Measurements from ENCODE around the gene NIPSNAP3A.

The NIPSNAP3A gene

DNA sequence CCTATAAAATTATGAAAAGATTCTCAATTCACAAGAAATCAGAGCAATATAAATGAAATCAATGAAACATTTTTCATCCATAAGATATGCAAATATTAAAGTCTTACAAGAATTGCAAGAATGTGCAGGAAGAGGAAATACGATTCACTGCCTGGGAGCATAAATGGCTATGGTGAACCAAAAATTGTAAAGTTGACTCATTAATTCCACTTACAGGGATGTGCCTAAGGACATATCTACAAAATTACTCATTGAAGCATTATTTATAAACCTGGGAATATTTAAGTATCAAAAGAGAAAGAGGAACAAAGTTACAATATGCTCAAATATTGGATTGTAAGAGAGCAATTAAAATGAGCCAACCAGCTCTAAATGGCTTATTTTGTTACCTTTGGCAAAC, 6.9 kb upstream of the NIPSNAP3A start:
- TF ChIP-seq, protein P1, sequence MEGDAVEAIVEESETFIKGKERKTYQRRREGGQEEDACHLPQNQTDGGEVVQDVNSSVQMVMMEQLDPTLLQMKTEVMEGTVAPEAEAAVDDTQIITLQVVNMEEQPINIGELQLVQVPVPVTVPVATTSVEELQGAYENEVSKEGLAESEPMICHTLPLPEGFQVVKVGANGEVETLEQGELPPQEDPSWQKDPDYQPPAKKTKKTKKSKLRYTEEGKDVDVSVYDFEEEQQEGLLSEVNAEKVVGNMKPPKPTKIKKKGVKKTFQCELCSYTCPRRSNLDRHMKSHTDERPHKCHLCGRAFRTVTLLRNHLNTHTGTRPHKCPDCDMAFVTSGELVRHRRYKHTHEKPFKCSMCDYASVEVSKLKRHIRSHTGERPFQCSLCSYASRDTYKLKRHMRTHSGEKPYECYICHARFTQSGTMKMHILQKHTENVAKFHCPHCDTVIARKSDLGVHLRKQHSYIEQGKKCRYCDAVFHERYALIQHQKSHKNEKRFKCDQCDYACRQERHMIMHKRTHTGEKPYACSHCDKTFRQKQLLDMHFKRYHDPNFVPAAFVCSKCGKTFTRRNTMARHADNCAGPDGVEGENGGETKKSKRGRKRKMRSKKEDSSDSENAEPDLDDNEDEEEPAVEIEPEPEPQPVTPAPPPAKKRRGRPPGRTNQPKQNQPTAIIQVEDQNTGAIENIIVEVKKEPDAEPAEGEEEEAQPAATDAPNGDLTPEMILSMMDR (IDR thresholded peaks at IDR 0.05; ENCODE audit: low read depth, low read length) = no peak
- no peaks in the 10 kb centered on the region for H3K36me3 ChIP-seq
- H3K27me3 ChIP-seq = 0 out of 2 replicates have a peak, but pooled peaks cover 4% of the 10 kb centered on the region
- no peaks in the 10 kb centered on the region for H3K4me1 ChIP-seq
- H3K4me3 ChIP-seq (ENCODE audit: low read depth, low read length) = no peak overlapping the region
- H3K9me3 ChIP-seq = no peaks in the 10 kb centered on the region
- DNase-seq = no peak

DNA sequence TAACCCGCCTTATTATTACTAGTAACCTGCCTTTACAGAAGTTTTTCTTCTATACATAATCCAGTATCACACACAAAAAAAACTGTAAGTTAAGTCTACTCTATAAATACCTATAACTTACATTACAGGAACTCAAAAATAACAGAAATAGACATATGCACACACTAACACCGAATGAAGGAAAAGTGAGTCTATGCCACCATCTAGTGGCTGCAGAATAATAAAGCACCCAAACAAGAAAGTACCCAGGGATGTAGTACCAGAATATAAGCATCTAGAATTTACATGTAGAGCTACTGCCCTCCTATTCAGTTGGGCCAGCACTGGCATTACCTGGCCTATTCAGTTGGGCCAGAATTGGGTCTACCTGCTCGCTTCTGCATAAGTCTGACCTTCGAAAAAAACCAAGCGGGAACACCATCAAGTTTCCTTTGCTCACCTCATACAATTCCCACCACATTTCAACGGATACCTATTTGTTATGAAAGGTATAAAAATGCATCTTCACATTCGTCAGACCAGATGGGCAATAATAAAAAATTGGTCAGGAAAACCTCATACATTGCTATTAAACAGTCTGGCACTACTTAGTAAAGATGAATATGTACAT, 4.0 kb upstream of the NIPSNAP3A start:
- TF ChIP-seq, protein P1 (IDR thresholded peaks at IDR 0.05; ENCODE audit: low read depth, low read length) = peak; percentile 75
- Histone ChIP-seq H3K4me3 (ENCODE audit: low read depth, low read length) (no peak overlapping the region), H3K9me3 (no peaks in the 10 kb centered on the region), H3K27me3 (0 out of 2 replicates have a peak, but pooled peaks cover 4% of the 10 kb centered on the region), H3K36me3 (no peaks in the 10 kb centered on the region), H3K4me1 (no peaks in the 10 kb centered on the region)
- DNase-seq = peak; percentile 29

DNA sequence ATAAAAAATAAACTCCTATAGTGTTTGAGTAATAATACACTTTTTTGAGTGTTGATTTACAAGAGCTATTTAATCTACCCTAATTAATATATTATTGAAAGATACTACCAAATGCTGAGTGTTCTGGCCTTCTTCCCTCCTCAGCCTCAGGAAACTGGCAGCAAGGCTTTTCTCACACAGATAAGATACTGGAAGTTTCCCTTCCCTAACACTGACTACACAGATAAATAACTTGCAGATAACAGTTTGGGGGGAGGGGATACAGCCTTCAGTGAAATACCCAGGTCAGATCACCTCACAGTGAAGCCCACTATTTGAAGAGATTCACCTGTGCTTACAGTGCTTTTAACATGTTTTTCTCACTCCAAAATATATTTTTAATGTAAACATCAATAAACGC, 1.6 kb upstream of the NIPSNAP3A start:
- TF ChIP-seq, protein P1 (IDR thresholded peaks at IDR 0.05; ENCODE audit: low read depth, low read length) = no peak

DNA sequence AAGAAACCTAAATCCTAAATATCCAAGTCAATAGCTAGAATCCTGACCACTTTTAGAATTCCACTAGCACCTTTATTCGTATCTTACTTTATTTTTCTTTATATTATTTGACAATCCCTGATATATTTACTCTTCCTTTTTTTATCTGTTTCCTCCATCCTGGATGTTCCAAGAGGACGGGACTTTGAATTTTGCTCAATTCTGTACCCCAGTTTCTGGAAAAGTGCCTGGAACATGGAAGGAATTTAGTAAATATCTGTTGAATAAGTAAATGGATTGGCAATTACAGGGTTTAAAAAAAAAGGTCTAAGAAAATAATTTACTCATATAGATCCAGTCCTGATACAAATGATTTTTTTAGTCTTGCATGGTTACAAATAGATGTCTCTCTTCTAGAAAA, 1.2 kb upstream of the NIPSNAP3A start:
- no peak for DNase-seq
- no peaks in the 10 kb centered on the region for H3K27me3 ChIP-seq
- no peaks in the 10 kb centered on the region for H3K4me1 ChIP-seq
- H3K9me3 ChIP-seq = no peaks in the 10 kb centered on the region
- H3K4me3 ChIP-seq (ENCODE audit: low read depth, low read length) = no peak overlapping the region
- no peaks in the 10 kb centered on the region for H3K36me3 ChIP-seq
- TF ChIP-seq, protein P1 (IDR thresholded peaks at IDR 0.05; ENCODE audit: low read depth, low read length) = no peak

More for the DNA sequence above, 1.6 kb upstream of the NIPSNAP3A start:
- Histone ChIP-seq H3K9me3 (no peaks in the 10 kb centered on the region), H3K4me3 (ENCODE audit: low read depth, low read length) (no peak overlapping the region), H3K4me1 (no peaks in the 10 kb centered on the region), H3K27me3 (no peaks in the 10 kb centered on the region), H3K36me3 (no peaks in the 10 kb centered on the region)
- no peak for DNase-seq

DNA sequence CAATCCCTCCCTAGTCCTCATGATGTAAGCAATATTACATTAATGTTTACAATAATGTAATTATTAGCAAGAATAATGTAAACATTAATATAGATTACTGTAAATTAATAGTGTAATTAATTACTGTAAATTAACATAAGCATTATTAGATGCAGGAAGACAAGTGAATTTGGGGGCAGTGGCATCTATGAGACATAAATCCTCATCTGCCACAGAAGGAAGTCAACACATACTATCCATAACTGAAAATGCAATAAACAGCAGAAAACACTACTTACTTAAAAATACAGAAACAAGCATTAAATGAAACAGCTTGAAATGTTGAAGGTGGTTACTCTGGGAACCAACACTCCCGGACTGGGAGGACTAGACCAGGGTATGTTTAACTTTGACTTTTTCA, 685 bp upstream of the NIPSNAP3A start:
- DNase-seq = no peak
- Histone ChIP-seq H3K36me3 (no peaks in the 10 kb centered on the region), H3K9me3 (no peaks in the 10 kb centered on the region), H3K4me3 (ENCODE audit: low read depth, low read length) (peak overlapping the region; percentile 85), H3K4me1 (no peaks in the 10 kb centered on the region), H3K27me3 (no peaks in the 10 kb centered on the region)
- TF ChIP-seq, protein P1 (IDR thresholded peaks at IDR 0.05; ENCODE audit: low read depth, low read length) = no peak

DNA sequence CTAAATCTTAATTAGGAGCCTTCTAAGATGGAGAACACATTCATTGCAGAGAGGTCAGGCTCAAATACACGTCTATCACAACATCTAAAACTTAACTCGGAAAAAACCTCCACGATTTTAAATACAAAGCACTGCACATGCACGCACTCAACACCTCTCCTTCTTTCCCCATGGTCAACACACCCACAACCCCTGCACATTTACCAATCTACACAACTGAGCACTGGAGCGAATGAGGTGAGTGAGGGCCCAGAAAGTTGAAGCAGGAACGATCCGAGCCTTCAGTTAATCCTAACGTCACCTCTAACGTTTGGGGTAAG, 278 bp upstream of the NIPSNAP3A start:
- Histone ChIP-seq H3K4me3 (ENCODE audit: low read depth, low read length) (peak overlapping the region; percentile 85), H3K36me3 (no peaks in the 10 kb centered on the region), H3K27me3 (no peaks in the 10 kb centered on the region), H3K4me1 (no peaks in the 10 kb centered on the region), H3K9me3 (no peaks in the 10 kb centered on the region)
- no peak for DNase-seq
- TF ChIP-seq, protein P1 (IDR thresholded peaks at IDR 0.05; ENCODE audit: low read depth, low read length) = no peak
